ENCODE measurements around the gene SLC26A9. TPM values are rescaled to one million over a fixed set of nuclear protein-coding genes. Genes with fewer than 3 reads are reported as not detected.
A peak's percentile ranks its signal among the peaks of the same experiment; 100 is the strongest.

The SLC26A9 gene
- total RNA-seq, 4 donors from 2014 or later: not detected

- intact Hi-C loops (cut with DNase I; ENCODE audit: low total_unique reads): loop anchor here (10.0 kb wide), 1 partner anchor 115 kb away; no protein-coding TSS in a partner anchor
Observed at GRCh38 chr1:205989786-205990185, 46.5 kb upstream of the SLC26A9 start.

GRCh38 chr1:205988585-205988995 lies 45.3 kb upstream of the SLC26A9 start:
- Histone ChIP-seq H3K36me3 (no peaks in the 10 kb centered on the region), H3K27me3 (no peaks in the 10 kb centered on the region), H3K27ac (no peak overlapping the region), H3K9me3 (no peaks in the 10 kb centered on the region), H3K4me3 (no peak overlapping the region), H3K4me1 (no peaks in the 10 kb centered on the region)
- intact Hi-C loops (cut with DNase I; ENCODE audit: low total_unique reads): loop anchor here (10.0 kb wide), 1 partner anchor 116 kb away; no protein-coding TSS in a partner anchor
- no peak for DNase-seq
- no peak for TF ChIP-seq POLR2A (IDR thresholded peaks at IDR 0.05)
- no peak for TF ChIP-seq CTCF (IDR thresholded peaks at IDR 0.05)

More at GRCh38 chr1:205989786-205990185, 46.5 kb upstream of the SLC26A9 start:
- H3K36me3 ChIP-seq: no peaks in the 10 kb centered on the region
- H3K4me3 ChIP-seq: no peak overlapping the region
- no peak for DNase-seq
- H3K4me1 ChIP-seq: no peaks in the 10 kb centered on the region
- H3K27ac ChIP-seq: no peak overlapping the region
- no peaks in the 10 kb centered on the region for H3K27me3 ChIP-seq
- H3K9me3 ChIP-seq: no peaks in the 10 kb centered on the region
- TF ChIP-seq CTCF (IDR thresholded peaks at IDR 0.05) (no peak), POLR2A (IDR thresholded peaks at IDR 0.05) (no peak)

GRCh38 chr1:205986861-205987260 lies 43.6 kb upstream of the SLC26A9 start:
- Histone ChIP-seq H3K4me1 (no peaks in the 10 kb centered on the region), H3K4me3 (no peak overlapping the region), H3K27me3 (no peaks in the 10 kb centered on the region), H3K9me3 (no peaks in the 10 kb centered on the region), H3K36me3 (no peaks in the 10 kb centered on the region), H3K27ac (peak overlapping the region in 1 of 2 donors; percentile 2)
- intact Hi-C loops (cut with DNase I; ENCODE audit: low total_unique reads): loop anchor here (10.0 kb wide), 1 partner anchor 118 kb away; no protein-coding TSS in a partner anchor
- TF ChIP-seq CTCF (IDR thresholded peaks at IDR 0.05): no peak
- no peak for TF ChIP-seq POLR2A (IDR thresholded peaks at IDR 0.05)
- no peak for DNase-seq

GRCh38 chr1:205986292-205986691 lies 43.0 kb upstream of the SLC26A9 start:
- Histone ChIP-seq H3K27me3 (no peaks in the 10 kb centered on the region), H3K27ac (no peak overlapping the region), H3K36me3 (no peaks in the 10 kb centered on the region), H3K4me3 (no peak overlapping the region), H3K4me1 (no peaks in the 10 kb centered on the region), H3K9me3 (no peaks in the 10 kb centered on the region)
- TF ChIP-seq POLR2A (IDR thresholded peaks at IDR 0.05): no peak
- no peak for TF ChIP-seq CTCF (IDR thresholded peaks at IDR 0.05)
- no peak for DNase-seq
- intact Hi-C loops (cut with DNase I; ENCODE audit: low total_unique reads): loop anchor here (10.0 kb wide), 1 partner anchor 119 kb away; no protein-coding TSS in a partner anchor

- Histone ChIP-seq H3K9me3 (no peaks in the 10 kb centered on the region), H3K27ac (no peak overlapping the region), H3K36me3 (no peaks in the 10 kb centered on the region), H3K4me1 (no peaks in the 10 kb centered on the region), H3K27me3 (no peaks in the 10 kb centered on the region), H3K4me3 (no peak overlapping the region)
- no peak for DNase-seq
- TF ChIP-seq CTCF (IDR thresholded peaks at IDR 0.05) (no peak), POLR2A (IDR thresholded peaks at IDR 0.05) (no peak)
- intact Hi-C loops (cut with DNase I; ENCODE audit: low total_unique reads): loop anchor here (10.0 kb wide), 1 partner anchor 119 kb away; no protein-coding TSS in a partner anchor
Observed at GRCh38 chr1:205985330-205986005, 42.2 kb upstream of the SLC26A9 start.
